GM10266 (cell line): ENCODE data around the gene MVD.

Experiments
- DNase-seq: peaks from one replicate; pipeline ENCODE4 v3.0.0; 2012; ENCODE audit errors: extremely low spot score
- CTCF ChIP-seq: IDR thresholded peaks from 2 replicates; pipeline ENCODE4 v1.5.1; 2012; ENCODE audit warnings: mild to moderate bottlenecking, low read depth; ENCODE audit not compliant: control insufficient read depth, insufficient read depth; ENCODE audit errors: missing control alignments

MVD gene, protein sequence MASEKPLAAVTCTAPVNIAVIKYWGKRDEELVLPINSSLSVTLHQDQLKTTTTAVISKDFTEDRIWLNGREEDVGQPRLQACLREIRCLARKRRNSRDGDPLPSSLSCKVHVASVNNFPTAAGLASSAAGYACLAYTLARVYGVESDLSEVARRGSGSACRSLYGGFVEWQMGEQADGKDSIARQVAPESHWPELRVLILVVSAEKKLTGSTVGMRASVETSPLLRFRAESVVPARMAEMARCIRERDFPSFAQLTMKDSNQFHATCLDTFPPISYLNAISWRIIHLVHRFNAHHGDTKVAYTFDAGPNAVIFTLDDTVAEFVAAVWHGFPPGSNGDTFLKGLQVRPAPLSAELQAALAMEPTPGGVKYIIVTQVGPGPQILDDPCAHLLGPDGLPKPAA

DNA sequence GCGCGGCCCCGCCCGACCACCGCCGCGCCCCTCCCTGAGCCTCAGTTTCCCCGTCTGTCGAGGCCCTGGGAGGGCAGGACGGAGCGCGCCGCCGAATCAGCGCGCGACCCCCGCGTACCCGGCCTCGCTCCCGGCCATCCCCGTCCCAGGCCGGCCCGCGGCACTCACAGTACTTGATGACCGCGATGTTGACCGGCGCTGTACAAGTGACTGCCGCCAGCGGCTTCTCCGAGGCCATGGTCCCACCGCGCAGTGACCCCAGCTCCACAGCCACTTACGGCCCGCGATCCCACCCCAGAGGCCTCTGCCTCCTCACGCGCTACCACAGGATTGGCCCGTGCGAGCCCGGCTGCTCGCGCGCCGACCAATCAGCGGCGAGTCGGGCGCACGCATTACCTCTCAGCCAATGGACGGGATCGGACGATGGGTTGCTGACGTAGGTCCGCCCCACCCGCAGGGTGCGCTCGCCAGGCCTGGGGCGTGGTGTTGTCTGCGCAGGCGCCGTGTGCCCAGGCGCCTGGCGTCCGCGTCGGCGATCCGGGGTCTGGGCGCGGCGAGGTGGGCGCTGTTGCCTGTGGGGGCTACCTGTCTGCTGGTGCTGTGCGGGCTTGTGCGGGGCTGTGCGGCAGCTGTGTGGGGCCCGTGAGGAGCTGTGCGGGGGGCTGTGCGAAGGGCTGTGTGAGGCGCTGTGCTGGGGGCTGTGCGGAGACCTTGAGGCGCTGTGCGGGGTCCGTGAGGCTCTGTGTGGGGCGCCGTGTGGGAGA, at the start of gene MVD:
MVD (minus strand) TSS at position 249 of the 764 bp plus-strand sequence; CDS start at position 238, 11 bp downstream.
- no peak for TF ChIP-seq CTCF

DNA sequence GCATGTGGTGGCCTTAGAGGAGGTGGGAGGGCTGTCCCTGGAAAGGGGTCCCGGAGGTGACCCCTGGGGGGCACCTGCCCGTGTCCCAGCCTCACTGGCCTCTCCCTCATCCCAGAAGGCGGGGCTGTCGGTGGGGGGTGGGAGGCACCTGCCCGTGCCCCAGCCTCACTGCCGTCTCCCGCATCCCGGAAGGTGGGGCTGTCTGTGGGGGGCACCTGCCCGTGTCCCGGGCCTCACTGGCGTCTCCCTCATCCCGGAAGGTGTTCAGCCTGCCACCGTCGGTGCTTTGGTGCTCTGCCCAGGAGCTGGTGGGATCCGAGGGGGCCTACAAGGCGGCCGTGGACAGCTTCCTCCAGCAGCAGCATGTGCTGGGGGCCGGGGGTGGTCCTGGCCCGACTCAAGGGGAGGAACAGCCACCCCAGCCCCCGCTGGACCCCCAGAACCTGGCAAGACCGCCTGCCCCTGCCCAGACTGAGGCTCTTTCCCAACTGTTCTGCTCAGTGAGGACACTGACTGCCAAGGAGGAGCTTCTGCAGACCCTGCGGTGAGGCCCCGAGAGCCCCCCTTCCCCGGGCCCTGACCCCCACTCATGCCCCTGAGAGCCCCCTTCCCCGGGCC, 49.6 kb upstream of the MVD start:
- TF ChIP-seq CTCF: no peak
- DNase-seq: no peak

More for the DNA sequence above, at the start of gene MVD:
- DNase-seq: peak; percentile 100

DNA sequence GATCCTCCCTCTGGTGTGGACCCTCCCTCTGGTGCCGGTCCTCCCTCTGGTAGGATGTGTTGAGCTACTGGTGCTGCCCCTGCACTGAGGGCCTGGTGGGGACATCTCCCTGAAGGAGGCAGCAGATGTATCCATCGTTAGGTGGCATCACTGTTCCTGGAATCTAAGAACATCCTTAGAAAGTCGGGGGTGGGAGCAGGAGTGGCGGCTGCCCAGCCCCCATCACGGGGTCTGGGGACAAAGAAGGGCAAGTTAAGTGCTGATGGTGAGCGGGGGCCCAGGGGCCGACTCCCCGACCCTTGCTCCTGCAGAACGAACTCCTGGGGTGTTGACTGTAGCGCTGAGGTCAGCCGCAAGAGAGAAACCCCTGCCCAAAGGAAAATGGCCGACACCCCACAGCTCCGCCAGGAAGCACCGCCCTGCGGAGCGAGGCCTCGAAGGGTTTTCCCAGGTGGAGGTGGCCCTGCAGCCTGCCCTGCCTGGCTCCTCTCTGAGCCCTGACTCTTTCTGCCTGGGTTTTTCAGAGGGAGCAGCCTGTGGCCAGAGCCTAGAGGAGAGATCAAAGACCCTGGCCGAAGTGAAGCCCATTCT, 49.0 kb upstream of the MVD start:
- TF ChIP-seq CTCF: no peak
- no peak for DNase-seq

- DNase-seq: no peak
- no peak for TF ChIP-seq CTCF
Observed at GRCh38 chr16:88710556-88710955, 47.7 kb upstream of the MVD start.

DNA sequence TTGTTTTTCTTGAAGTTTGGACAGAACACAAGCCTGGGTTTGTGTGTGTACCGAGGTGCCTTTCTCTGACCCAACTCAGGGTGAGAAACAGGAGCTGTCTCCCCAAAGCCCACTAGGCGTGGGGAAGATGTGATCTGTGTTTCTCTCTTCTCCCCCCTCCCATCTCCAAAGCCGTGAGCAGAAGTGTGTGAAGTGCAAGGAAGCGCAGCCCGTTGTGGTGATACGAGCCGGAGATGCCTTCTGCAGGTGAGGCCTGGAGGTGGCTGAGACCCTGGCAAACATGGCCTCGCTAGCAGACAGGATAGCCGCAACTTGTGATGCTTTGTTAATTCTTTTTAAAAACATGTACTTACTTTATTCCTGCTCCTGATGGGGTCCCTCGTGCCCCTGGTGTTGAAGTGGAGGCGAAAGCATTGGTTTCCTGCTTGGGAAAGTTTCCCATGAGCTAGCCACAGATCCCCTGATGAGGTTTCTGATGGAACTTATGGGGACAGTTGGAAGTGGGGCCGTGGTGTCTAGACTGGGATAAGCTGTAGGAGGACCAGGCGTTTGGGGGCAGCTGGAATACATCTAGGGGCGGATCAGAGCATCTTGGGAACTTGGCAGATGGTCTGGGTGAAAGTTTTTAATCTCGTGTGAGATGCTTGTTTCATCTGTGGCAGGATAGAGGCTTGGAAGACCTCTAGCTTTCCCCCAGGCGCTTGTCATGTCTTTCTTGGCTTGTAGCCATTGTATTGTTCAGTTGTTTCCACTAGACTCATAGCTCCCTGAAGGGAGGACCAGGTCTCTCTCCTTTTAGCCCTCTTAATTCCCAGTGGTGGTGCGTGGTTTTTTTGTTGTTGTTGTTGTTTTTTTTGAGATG, 44.3 kb upstream of the MVD start:
- TF ChIP-seq CTCF: no peak
- no peak for DNase-seq

- peak; percentile 99 for DNase-seq
- no peak for TF ChIP-seq CTCF
Observed at GRCh38 chr16:88706229-88706964, 43.5 kb upstream of the MVD start, which contains the start of the genes CTU2 and RNF166. Gene CTU2 (plus strand): TSS chr16:88706503. CDS start chr16:88706531, 28 bp downstream. Gene RNF166 (minus strand): TSS chr16:88706408. CDS start chr16:88706325, 83 bp downstream.
